Hippocampal formation (tissue), 2 donors: ENCODE data around the gene PTH1R.

ENCODE experiments used
- DNase-seq, 2 donors: peaks; one replicate each; lab custom pipeline; 2025; lab: John Stamatoyannopoulos, UW

The PTH1R gene

DNA sequence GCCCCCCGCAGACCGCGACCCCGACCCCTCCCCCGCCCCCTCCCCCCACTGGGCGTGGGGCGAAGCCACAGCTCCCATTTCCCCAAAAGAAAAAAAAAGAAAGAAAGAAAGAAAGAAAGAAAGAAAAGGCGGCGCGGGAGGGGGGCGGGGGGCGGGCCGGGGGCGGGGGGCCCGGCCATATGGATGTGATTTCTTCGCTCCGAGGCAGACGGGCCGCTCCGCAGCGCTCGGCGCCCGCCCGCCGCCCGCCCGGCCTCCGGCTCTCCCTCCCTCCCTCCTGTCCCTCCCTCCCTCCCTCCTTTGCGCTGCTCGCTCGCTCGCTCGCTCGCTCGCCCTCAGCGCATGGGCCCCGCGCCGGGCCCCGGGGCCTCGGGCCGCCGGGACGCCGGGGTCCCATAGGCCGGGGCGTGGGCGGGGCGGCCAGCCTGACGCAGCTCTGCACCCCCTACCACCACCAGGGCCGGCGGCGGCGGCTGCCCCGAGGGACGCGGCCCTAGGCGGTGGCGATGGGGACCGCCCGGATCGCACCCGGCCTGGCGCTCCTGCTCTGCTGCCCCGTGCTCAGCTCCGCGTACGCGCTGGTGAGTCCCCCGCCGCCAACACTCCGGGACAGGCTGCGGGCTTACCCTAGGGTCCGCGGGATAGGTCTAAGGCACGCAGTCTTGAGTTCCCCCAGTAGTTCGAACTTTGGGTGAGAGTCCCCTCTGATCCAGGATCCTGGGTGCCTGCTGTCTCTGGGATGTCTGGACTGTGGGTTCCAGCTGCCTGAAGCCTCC lies 5.7 kb downstream of the PTH1R start:
- DNase-seq, result no peak

- no peak for DNase-seq
These were observed 6.3 kb downstream of the PTH1R start for GRCh38 chr3:46883830-46884185.

GRCh38 chr3:46884427-46884826 lies 6.9 kb downstream of the PTH1R start:
- no peak for DNase-seq

GRCh38 chr3:46884929-46885328 lies 7.4 kb downstream of the PTH1R start:
- no peak for DNase-seq

- no peak for DNase-seq
These were observed 8.1 kb downstream of the PTH1R start for GRCh38 chr3:46885612-46886011.

GRCh38 chr3:46887980-46888494 lies 10.5 kb downstream of the PTH1R start:
- DNase-seq, result no peak

DNA sequence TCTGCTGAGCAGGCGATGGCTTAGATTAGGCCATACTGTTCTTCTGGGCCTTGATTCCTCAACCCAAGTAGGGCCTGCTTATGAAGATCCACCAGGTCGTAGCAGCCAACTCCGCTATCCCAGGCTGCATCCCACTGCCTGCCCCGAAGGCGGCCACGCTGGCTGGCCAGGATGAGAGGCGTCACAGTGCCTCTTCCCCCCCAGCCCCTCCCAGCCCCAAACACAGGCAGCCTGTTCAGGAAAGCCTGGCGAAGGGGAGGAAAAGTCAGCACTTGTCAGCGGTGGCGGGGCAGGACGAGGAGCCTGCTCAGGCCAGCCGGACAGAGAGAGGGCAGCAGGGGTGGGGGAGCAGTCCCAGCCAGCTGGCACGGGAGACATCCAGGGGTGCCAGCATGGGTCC lies 11.2 kb downstream of the PTH1R start:
- DNase-seq, result no peak

DNA sequence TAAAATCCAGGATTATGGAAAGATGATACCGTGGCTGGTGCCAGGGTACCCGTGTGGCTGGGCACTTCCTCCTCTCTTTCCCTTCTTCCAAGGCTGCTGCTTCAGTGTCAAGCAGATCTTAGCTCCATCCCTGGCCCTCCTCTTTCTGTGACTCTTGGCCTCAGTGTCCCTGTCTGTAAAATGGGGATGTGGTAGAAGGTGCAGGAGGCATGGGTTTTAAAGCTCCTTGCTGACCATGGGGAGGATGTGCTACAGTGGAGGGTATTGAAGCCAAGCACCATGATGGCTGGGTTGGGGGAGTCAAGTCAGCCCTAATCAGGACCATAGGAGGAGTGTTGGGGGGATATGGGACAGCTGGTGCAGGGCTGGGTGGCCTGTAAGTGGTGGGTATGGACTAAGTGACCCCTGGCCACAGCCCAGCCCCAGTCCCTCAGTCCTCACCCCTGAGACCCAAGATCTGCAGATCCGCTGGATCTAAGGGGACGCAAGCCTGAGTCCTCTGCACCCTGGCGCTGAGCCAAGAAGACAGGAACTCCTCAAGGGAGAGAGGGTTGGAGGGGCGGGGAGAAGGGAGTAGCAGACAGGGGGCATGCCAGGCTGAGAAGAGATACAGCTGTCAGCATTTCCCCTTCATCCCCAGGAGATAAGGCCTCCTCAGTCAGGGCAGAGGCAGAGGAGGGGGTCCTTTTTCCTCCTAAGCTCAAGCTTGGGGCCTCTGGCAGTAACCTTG lies 12.0 kb downstream of the PTH1R start:
- DNase-seq, result no peak

DNA sequence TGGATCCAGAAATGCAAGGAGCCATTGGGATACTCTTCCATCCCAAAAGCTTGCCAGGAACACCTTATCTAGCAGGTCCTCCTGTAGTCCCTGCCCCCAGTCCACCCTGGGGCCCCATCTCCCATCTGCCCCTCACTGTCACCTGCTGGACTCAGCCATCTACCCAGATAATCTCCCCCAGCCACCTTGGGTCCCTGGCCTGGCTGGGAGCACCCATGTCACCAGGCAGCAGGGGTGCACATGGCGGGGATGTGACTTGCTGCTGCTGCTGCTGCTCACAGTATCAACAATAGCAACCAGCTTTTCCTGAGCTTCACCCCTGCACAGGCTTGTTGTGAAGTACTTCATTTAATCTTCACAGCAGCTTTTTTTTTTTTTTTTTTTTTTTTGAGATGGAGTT lies 12.6 kb downstream of the PTH1R start:
- no peak for DNase-seq

DNA sequence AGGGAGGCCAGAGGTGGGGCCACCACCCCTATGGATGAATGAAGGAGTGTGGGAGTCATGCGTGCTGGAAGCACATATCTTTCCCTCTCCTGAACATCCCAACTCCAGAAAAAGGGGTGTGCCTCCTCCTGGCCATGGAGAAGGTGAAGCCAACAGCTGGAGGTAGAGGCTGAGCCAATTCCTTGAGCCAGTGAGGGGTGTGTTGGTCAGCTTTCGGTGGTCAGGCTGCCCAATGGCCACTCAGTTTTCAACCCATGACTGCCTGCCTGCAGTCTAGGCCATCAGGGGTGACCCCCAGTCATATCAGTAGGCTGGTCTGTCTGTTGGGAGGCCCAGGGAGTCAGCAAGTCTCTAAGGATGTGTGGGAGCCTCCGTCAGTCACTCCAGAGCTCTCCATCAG lies 13.6 kb downstream of the PTH1R start:
- DNase-seq, result no peak

- peak; percentile 33 to 67 for DNase-seq
These were observed 15.0 kb downstream of the PTH1R start for GRCh38 chr3:46892285-46893145.

DNA sequence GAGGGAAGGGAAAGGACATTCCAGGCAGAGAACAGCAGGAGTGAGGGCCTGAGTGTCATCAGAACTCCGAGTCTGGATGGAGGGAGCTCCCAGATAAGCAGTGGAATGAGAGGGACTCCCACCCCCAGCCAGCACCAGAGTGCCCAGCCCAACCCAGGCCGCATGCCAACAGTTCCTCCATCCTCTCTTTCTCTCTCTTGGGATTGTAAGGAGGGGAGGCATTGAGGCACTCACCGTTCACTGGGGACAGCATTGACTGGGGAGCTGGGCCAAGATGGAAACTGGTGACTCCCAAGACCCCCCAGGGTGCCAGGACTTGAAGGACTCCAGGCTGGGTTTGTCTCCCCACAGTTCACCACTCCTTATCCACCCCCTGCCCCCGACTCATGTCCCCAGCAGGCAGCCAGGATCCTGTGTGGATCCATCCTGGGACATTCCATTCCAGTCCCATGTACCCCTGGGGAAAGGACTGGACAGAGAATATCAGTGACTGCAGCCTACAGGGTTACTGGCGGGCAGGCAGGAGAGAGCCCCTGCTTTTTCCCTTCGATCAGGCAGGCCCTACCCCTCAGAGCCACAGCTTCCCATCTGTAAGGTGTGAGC lies 15.7 kb downstream of the PTH1R start:
- no peak for DNase-seq

GRCh38 chr3:46893763-46894162 lies 16.2 kb downstream of the PTH1R start:
- no peak for DNase-seq

DNA sequence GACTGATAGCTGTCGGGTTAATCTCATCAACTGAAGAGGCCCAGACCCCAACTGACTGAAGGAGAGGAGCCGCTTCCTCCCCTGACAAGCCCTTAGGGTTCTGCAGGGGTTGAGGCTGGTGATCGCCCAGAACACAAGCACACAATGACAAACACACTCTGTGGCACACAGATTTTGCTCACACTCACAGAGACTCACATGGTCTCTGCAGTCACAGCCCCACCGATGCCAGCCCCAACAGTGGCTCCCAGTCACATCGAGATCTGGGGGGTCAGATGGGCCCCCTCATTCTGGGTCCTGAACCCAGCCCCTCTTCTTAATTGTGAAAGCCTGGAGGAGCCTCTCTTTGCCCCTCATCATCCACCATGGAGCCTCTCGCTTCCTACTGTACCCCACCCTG lies 16.7 kb downstream of the PTH1R start:
- no peak for DNase-seq

- peak in 1 of 2 donors; percentile 19 for DNase-seq
These were observed 17.7 kb downstream of the PTH1R start for GRCh38 chr3:46895204-46895660.

DNA sequence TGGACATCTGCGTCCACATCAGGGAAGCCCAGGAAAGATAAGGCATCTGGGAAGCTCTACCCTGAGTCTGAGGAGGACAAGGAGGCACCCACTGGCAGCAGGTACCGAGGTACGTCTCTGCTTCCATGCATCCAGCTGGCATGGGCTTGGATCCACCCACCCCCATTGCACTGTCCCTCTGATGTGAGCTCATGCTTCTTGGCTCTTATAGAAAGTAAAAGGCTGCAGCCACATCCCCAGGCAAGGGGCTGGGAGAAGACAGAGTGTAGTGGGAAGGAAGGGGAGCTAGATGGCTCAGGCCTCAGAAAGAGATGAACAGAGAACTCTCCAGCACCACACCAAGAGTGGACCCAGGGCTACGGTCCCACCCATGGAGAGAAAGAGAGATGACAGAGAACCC lies 18.2 kb downstream of the PTH1R start:
- no peak for DNase-seq

- no peak for DNase-seq
These were observed 18.9 kb downstream of the PTH1R start for GRCh38 chr3:46896386-46896785.

GRCh38 chr3:46897031-46897430 lies 19.5 kb downstream of the PTH1R start:
- no peak for DNase-seq

GRCh38 chr3:46897829-46898320 lies 20.4 kb downstream of the PTH1R start:
- no peak for DNase-seq

DNA sequence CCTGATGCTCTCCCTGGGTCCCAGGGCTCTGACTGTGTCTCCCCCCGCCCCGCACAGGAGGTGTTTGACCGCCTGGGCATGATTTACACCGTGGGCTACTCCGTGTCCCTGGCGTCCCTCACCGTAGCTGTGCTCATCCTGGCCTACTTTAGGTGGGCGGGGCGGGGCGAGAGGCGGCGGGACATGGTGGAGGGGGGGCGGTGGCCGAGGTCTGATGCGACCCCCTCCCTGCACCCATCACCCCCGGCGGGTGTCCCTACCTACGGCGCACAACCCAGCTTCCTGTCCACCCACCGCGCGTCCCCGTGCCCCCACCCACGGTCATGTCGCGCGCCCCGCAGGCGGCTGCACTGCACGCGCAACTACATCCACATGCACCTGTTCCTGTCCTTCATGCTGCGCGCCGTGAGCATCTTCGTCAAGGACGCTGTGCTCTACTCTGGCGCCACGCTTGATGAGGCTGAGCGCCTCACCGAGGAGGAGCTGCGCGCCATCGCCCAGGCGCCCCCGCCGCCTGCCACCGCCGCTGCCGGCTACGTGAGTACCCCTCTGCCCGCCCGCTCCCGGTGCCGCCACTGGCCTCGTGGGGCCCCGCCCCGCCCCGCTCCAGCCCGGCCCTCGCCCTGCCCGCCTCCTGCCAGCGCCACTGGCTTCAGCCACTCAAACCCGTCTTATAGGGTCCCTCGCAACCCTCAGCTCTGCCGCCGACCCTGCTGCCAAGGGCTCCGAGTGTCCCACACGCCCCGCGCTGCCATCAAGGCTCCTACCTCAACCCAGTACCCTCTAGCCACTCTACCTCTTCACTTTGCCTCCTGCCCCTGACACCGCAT lies 21.0 kb downstream of the PTH1R start:
- DNase-seq, result no peak
